Measurements from ENCODE around the gene COL5A2. TPM values are rescaled to one million over a fixed set of nuclear protein-coding genes. Genes with fewer than 3 reads are reported as not detected.

The COL5A2 gene
- total and polyA plus RNA-seq, 2 experiments from 2014 or later, result 252 to 974 TPM

DNA sequence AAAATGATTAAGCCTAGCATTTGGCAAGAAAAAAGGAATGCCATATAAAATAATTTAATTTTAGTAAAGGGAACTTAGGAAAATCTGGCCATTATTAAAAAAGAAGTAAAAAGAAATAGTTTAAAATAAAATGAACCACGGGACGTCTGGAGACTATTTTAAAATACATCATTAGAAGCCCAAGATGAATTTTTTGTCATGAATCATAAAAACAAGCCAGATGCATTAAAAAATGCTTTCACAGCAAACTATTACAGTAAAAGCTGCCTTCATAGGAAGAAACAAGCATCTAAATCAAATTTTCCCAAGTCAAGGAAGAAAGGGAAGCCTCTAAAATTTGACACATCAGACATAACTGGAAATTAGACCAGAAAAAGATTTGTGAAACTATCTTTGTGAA is 33.0 kb downstream of the COL5A2 start:
- Histone ChIP-seq H3K4me1 (ENCODE audit: insufficient read depth) (peaks cover 89% of the 10 kb centered on the region), H3K36me3 (ENCODE audit: low read depth) (no peaks in the 10 kb centered on the region), H3K9me3 (ENCODE audit: low read depth) (no peaks in the 10 kb centered on the region), H3F3A (ENCODE audit: insufficient read depth) (peaks cover 94% of the 10 kb centered on the region), H2AFZ (no peak overlapping the region), H3K79me2 (ENCODE audit: insufficient read depth) (peaks cover 99% of the 10 kb centered on the region), H4K20me1 (ENCODE audit: insufficient read depth) (no peaks in the 10 kb centered on the region), H3K4me2 (ENCODE audit: unreplicated experiment) (peak overlapping the region; percentile 78), H3K27me3 (replicated peaks; ENCODE audit: insufficient read depth) (no peaks in the 10 kb centered on the region), H3K4me3 (no peak overlapping the region), H3K9me2 (ENCODE audit: insufficient read depth) (no peaks in the 10 kb centered on the region), H3K9ac (peak overlapping the region; percentile 2; the same call in 1 of the 2 replicates), H3K27ac (peak overlapping the region; percentile 74)
- in situ Hi-C loops (cut with MboI), result no loop called here
- peak; percentile 36 for DNase-seq
- no peak for TF ChIP-seq EZH2 (IDR thresholded peaks at IDR 0.05; ENCODE audit: insufficient read depth, poor library complexity, severe bottlenecking)
- TF ChIP-seq EZH2phosphoT487 (IDR thresholded peaks at IDR 0.05; ENCODE audit: insufficient read depth, low read depth), result no peak
- 0 to 5% methylated on average over 2 of the region's 2 CpGs for WGBS, 2 experiments (ENCODE audit: low coverage in 1 of 2, low lambda C conversion rate in 2 of 2, missing lambda C conversion rate in 2 of 2)

- Histone ChIP-seq H3K9ac (peak overlapping the region; percentile 27), H3K27me3 (replicated peaks; ENCODE audit: insufficient read depth) (no peaks in the 10 kb centered on the region), H3K9me2 (ENCODE audit: insufficient read depth) (no peaks in the 10 kb centered on the region), H2AFZ (no peak overlapping the region), H3K27ac (peak overlapping the region; percentile 74), H3F3A (ENCODE audit: insufficient read depth) (peaks cover 81% of the 10 kb centered on the region), H3K36me3 (ENCODE audit: low read depth) (no peaks in the 10 kb centered on the region), H3K9me3 (ENCODE audit: low read depth) (no peaks in the 10 kb centered on the region), H3K4me3 (peak overlapping the region; percentile 36), H3K4me2 (ENCODE audit: unreplicated experiment) (peak overlapping the region; percentile 78), H4K20me1 (ENCODE audit: insufficient read depth) (no peaks in the 10 kb centered on the region), H3K79me2 (ENCODE audit: insufficient read depth) (peaks cover 99% of the 10 kb centered on the region), H3K4me1 (ENCODE audit: insufficient read depth) (peaks cover 78% of the 10 kb centered on the region)
- in situ Hi-C loops (cut with MboI), result no loop called here
- TF ChIP-seq EZH2 (IDR thresholded peaks at IDR 0.05; ENCODE audit: insufficient read depth, poor library complexity, severe bottlenecking), result no peak
- no peak for TF ChIP-seq EZH2phosphoT487 (IDR thresholded peaks at IDR 0.05; ENCODE audit: insufficient read depth, low read depth)
- DNase-seq, result peak; percentile 82
- 12 to 20% methylated on average over 3 of the region's 3 CpGs for WGBS, 2 experiments (ENCODE audit: low coverage in 1 of 2, low lambda C conversion rate in 2 of 2, missing lambda C conversion rate in 2 of 2)
These were observed 34.8 kb downstream of the COL5A2 start for GRCh38 chr2:189144700-189145211.

DNA sequence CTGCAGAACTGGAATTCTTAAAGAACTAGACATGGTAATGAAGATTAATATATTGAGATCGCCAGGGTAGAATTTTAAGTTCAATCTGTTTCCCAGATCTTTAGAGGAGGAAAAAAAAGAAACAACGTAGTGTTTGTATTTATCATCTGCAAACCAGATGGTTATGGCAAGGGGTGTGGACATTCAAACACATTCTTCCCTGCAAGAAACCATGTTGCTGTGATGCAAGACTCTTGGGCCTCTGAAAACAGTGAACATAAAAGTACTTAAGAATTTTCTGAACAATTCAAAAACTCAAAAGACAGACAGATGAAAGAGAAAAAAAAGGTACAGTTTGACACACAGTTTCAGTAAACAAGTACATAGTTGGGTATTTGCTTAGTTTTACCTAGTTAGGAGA is 35.6 kb downstream of the COL5A2 start:
- 0 out of 2 replicates have a peak, but pooled peaks cover 3% of the 10 kb centered on the region for H3K36me3 ChIP-seq (ENCODE audit: low read depth)
- H3K27me3 ChIP-seq (replicated peaks; ENCODE audit: insufficient read depth), result no peaks in the 10 kb centered on the region
- no peak for TF ChIP-seq EZH2phosphoT487 (IDR thresholded peaks at IDR 0.05; ENCODE audit: insufficient read depth, low read depth)
- no peak for TF ChIP-seq EZH2 (IDR thresholded peaks at IDR 0.05; ENCODE audit: insufficient read depth, poor library complexity, severe bottlenecking)
- peak; percentile 83 for DNase-seq
- in situ Hi-C loops (cut with MboI), result no loop called here
- no peaks in the 10 kb centered on the region for H3K9me2 ChIP-seq (ENCODE audit: insufficient read depth)
- H2AFZ ChIP-seq, result no peak overlapping the region
- WGBS, 2 experiments (ENCODE audit: low coverage in 1 of 2, low lambda C conversion rate in 2 of 2, missing lambda C conversion rate in 2 of 2), result 0 to 3% methylated on average over 2 of the region's 2 CpGs
- H4K20me1 ChIP-seq (ENCODE audit: insufficient read depth), result no peaks in the 10 kb centered on the region
- H3K4me1 ChIP-seq (ENCODE audit: insufficient read depth), result peaks cover 69% of the 10 kb centered on the region
- peak overlapping the region; percentile 55 for H3K9ac ChIP-seq
- no peaks in the 10 kb centered on the region for H3K9me3 ChIP-seq (ENCODE audit: low read depth)
- peak overlapping the region; percentile 74 for H3K27ac ChIP-seq
- peak overlapping the region; percentile 78 for H3K4me2 ChIP-seq (ENCODE audit: unreplicated experiment)
- H3F3A ChIP-seq (ENCODE audit: insufficient read depth), result peaks cover 73% of the 10 kb centered on the region
- peaks cover 99% of the 10 kb centered on the region for H3K79me2 ChIP-seq (ENCODE audit: insufficient read depth)
- peak overlapping the region; percentile 46 for H3K4me3 ChIP-seq

DNA sequence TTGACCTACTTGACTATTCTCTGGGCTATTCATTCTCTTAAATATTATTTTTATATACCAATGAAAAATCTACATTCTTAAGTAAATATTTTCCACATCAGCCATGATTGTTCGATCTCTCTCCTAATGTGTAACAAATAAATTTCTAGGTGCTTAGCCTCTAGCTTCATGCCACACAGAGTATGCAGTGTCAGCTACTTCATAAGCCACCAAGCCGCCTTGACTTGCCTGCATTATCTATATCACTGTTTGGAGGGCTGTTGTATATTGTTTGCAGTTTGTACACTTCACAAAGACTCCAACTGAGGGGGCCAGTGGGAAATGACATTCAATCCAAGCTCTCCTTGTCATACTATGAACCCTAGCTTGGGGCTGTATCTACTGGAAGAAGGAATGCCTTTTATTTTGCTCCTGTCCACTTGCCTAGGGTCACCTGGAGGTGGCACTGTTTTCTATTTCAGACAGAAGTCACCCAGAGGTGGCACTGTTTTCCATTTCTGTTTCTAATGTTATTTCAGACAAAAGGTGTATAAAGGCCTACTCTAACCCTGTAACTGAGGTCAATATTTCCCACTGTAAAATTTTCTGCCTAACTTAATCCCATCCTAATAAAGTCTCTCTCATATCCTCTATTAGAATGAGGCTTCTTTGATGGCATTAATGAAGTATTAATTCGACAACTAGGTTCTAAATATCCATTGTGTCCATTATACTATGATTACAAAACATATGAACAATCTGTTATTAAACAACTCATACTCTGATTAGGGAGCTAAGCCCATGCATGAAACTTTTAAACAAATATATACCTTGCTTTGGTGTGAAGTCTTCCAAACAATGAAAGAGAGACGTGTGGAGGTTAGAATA is 36.4 kb downstream of the COL5A2 start:
- Histone ChIP-seq H3K9me3 (ENCODE audit: low read depth) (no peaks in the 10 kb centered on the region), H3K27me3 (replicated peaks; ENCODE audit: insufficient read depth) (no peaks in the 10 kb centered on the region), H3K4me1 (ENCODE audit: insufficient read depth) (peaks cover 66% of the 10 kb centered on the region), H3F3A (ENCODE audit: insufficient read depth) (peaks cover 65% of the 10 kb centered on the region), H3K9ac (peak overlapping the region; percentile 55), H4K20me1 (ENCODE audit: insufficient read depth) (no peaks in the 10 kb centered on the region), H3K27ac (peak overlapping the region; percentile 74), H3K9me2 (ENCODE audit: insufficient read depth) (no peaks in the 10 kb centered on the region), H3K4me3 (peak overlapping the region; percentile 46), H3K36me3 (ENCODE audit: low read depth) (peaks cover 11% of the 10 kb centered on the region; the same call in 1 of the 2 replicates), H3K4me2 (ENCODE audit: unreplicated experiment) (peak overlapping the region; percentile 78), H3K79me2 (ENCODE audit: insufficient read depth) (peaks cover 99% of the 10 kb centered on the region), H2AFZ (no peak overlapping the region)
- DNase-seq, result peak; percentile 76
- in situ Hi-C loops (cut with MboI), result no loop called here
- 60 to 61% methylated on average over 4 of the region's 4 CpGs for WGBS, 2 experiments (ENCODE audit: low coverage in 1 of 2, low lambda C conversion rate in 2 of 2, missing lambda C conversion rate in 2 of 2)
- TF ChIP-seq EZH2 (IDR thresholded peaks at IDR 0.05; ENCODE audit: insufficient read depth, poor library complexity, severe bottlenecking), result no peak
- TF ChIP-seq EZH2phosphoT487 (IDR thresholded peaks at IDR 0.05; ENCODE audit: insufficient read depth, low read depth), result no peak
